ENCODE measurements around the gene LRRC57. TPM values are rescaled to one million over a fixed set of nuclear protein-coding genes. Genes with fewer than 3 reads are reported as not detected.
A peak's percentile ranks its signal among the peaks of the same experiment; 100 is the strongest.

The LRRC57 gene
- total and polyA plus RNA-seq, 2 of the 13 experiments (the other 11 are each of a cell fraction or from before 2014, with no cell fraction given) = 5.8 to 14.8 TPM

GRCh38 chr15:42490291-42490670 is 58.3 kb downstream of the LRRC57 start:
- BruUV-seq (replicated peaks) = TSS peak; percentile 59
- Histone ChIP-seq H3K36me3 (replicated peaks in 1 of 2; ENCODE audit: control insufficient read depth in 1 of 2, insufficient read depth in 2 of 2, low read length in 2 of 2) (no peaks in the 10 kb centered on the region), H3K9ac (ENCODE audit: insufficient read depth, low read depth, low read length) (peak overlapping the region; percentile 98), H3K27ac (ENCODE audit: extremely low read length, insufficient read depth, low read length) (peak overlapping the region; percentile 94), H3K27me3 (ENCODE audit: control insufficient read depth in 1 of 2, insufficient read depth in 2 of 2, low read length in 2 of 2) (no peaks in the 10 kb centered on the region; a peak in 1 of 5 replicates), H3K4me2 (ENCODE audit: low read depth, low read length) (peak overlapping the region; percentile 86), H3K9me3 (ENCODE audit: low read length) (no peaks in the 10 kb centered on the region), H3K4me3 (replicated peaks in 1 of 3; ENCODE audit: insufficient read depth in 1 of 3, low read depth in 2 of 3, low read length in 3 of 3) (peak overlapping the region; percentile 91 to 95 (median 94)), H3K4me1 (ENCODE audit: insufficient read depth, low read length) (peaks cover 58% of the 10 kb centered on the region), H3K79me2 (ENCODE audit: insufficient read depth, low read length) (peaks cover 36% of the 10 kb centered on the region), H2AFZ (ENCODE audit: low read length) (peak overlapping the region; percentile 76), H4K20me1 (ENCODE audit: insufficient read depth, low read length) (no peaks in the 10 kb centered on the region)
- FAIRE-seq = no peak
- intact Hi-C loops (cut with micrococcal nuclease; ENCODE audit: unreplicated experiment) = loop anchor here (2.0 to 5.0 kb wide), 2 partner anchors 59 to 162 kb away; partner anchors contain the start of genes HAUS2 and LRRC57
- ChIA-PET CTCF (ENCODE audit: low intra/inter-chr PET ratio, low total read pairs) (no interaction called here), POLR2A (interaction anchor here (0.7 to 1.9 kb wide), 6 partner anchors 9 to 517 kb away, joined by 3 to 10 read pairs (median 6); partner anchors contain the start of genes GANC, STARD9 and TMEM87A)
- no peak for DNase-seq (ENCODE audit: low spot score)
- in situ Hi-C loops (cut with HindIII; ENCODE audit: extremely low pct_ligation_motif_present, low pct_unique_long_range_greater_than_20kb) = no loop called here
- ATAC-seq = peak; percentile 4; the same call in 1 of the 3 replicates
- TF ChIP-seq ZZZ3 (CRISPR knock-in tag; IDR thresholded peaks at IDR 0.05; ENCODE audit: borderline replicate concordance) (0 out of 2 replicates have a peak, but pooled peaks have one; percentile 9), ARNTL (CRISPR knock-in tag; IDR thresholded peaks at IDR 0.05) (0 out of 2 replicates have a peak, but pooled peaks have one; percentile 2), FOSL2 (CRISPR knock-in tag; IDR thresholded peaks at IDR 0.05) (no peak)
- TF ChIP-seq, protein P1, sequence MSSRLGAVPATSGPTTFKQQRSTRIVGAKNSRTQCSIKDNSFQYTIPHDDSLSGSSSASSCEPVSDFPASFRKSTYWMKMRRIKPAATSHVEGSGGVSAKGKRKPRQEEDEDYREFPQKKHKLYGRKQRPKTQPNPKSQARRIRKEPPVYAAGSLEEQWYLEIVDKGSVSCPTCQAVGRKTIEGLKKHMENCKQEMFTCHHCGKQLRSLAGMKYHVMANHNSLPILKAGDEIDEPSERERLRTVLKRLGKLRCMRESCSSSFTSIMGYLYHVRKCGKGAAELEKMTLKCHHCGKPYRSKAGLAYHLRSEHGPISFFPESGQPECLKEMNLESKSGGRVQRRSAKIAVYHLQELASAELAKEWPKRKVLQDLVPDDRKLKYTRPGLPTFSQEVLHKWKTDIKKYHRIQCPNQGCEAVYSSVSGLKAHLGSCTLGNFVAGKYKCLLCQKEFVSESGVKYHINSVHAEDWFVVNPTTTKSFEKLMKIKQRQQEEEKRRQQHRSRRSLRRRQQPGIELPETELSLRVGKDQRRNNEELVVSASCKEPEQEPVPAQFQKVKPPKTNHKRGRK (CRISPR knock-in tag; IDR thresholded peaks at IDR 0.05) = 0 out of 2 replicates have a peak, but pooled peaks have one; percentile 21
- WGBS (ENCODE audit: low lambda C conversion rate) = 8% methylated on average over 11 of the region's 11 CpGs

Other genes starting within 250 kb of the LRRC57 start
- gene CAPN3, start 189.3 kb downstream of the LRRC57 start, total RNA-seq (2016; rRNA removed; fragmentation: Illumina TruSeq; extraction: Trizol) = 0.90 and 1.3 TPM in 2 replicates
- gene CAPN3, start 189.3 kb downstream of the LRRC57 start, polyA plus RNA-seq (2011; rRNA removed) = 3.7 and 4.6 TPM in 2 replicates
- gene ZNF106, start 57.7 kb downstream of the LRRC57 start, total RNA-seq (2016; rRNA removed; fragmentation: Illumina TruSeq; extraction: Trizol) = 35.1 and 63.9 TPM in 2 replicates
- 11.8 and 12.5 TPM in 2 replicates for gene ZNF106, start 57.7 kb downstream of the LRRC57 start, polyA plus RNA-seq (2011; rRNA removed)
- gene SNAP23, start 53.2 kb downstream of the LRRC57 start, total RNA-seq (2016; rRNA removed; fragmentation: Illumina TruSeq; extraction: Trizol) = 101 and 136 TPM in 2 replicates
- 27.4 and 37.0 TPM in 2 replicates for gene SNAP23, start 53.2 kb downstream of the LRRC57 start, polyA plus RNA-seq (2011; rRNA removed)
- gene HAUS2, start within 50 bp of the LRRC57 start, total RNA-seq (2016; rRNA removed; fragmentation: Illumina TruSeq; extraction: Trizol) = 32.9 and 49.4 TPM in 2 replicates
- gene HAUS2, start within 50 bp of the LRRC57 start, polyA plus RNA-seq (2011; rRNA removed) = 10.0 and 11.6 TPM in 2 replicates
- 2.7 and 5.3 TPM in 2 replicates for gene STARD9, start 26.8 kb upstream of the LRRC57 start, total RNA-seq (2016; rRNA removed; fragmentation: Illumina TruSeq; extraction: Trizol)
- 7.5 and 9.0 TPM in 2 replicates for gene STARD9, start 26.8 kb upstream of the LRRC57 start, polyA plus RNA-seq (2011; rRNA removed)
- 10.8 and 16.1 TPM in 2 replicates for gene CDAN1, start 188.3 kb upstream of the LRRC57 start, total RNA-seq (2016; rRNA removed; fragmentation: Illumina TruSeq; extraction: Trizol)
- gene CDAN1, start 188.3 kb upstream of the LRRC57 start, polyA plus RNA-seq (2011; rRNA removed) = 5.0 and 7.3 TPM in 2 replicates

Measured in HepG2 (cell line).